K562 (cell line): ENCODE data around the gene SPX. TPM values are rescaled to one million over a fixed set of nuclear protein-coding genes. Genes with fewer than 3 reads are reported as not detected.

Experiments
- BRD4 ChIP-seq: fragments of 200-600 bp; sonication (generic); IDR thresholded peaks from 2 replicates; pipeline ENCODE4 v1.6.1; 2017; ENCODE audit warnings: inconsistent platforms
- GTF2E2 ChIP-seq: fragments of 200-800 bp; sonication (Bioruptor generic); IDR thresholded peaks from 2 replicates; pipeline ENCODE4 v1.6.1; 2016; ENCODE audit warnings: missing genetic modification characterization, missing compliant biosample characterization
- HDAC2 ChIP-seq: fragments of 450-650 bp; IDR thresholded peaks from 2 replicates; pipeline ENCODE4 v1.6.1; 2016; ENCODE audit warnings: mild to moderate bottlenecking
- KAT2B ChIP-seq: IDR thresholded peaks from one replicate; pipeline ENCODE4 v1.6.1; 2012; ENCODE audit warnings: low read depth, mild to moderate bottlenecking, control low read depth, inconsistent platforms, low read length, moderate library complexity
- NBN ChIP-seq: fragments of 450-650 bp; IDR thresholded peaks from 2 replicates; pipeline ENCODE4 v1.6.1; 2016; ENCODE audit warnings: low read depth, mild to moderate bottlenecking
- NR2C2 ChIP-seq, 2 experiments: fragments of 200-800 bp in 1 of 2; sonication (Bioruptor generic) in 1 of 2; sonication (generic) in 1 of 2; formaldehyde crosslinking in 1 of 2; IDR thresholded peaks; 2 replicates each; pipeline versions ENCODE4 v1.6.1 to v1.8.0; 2016 to 2022; ENCODE audit warnings: mild to moderate bottlenecking in 1 of 2, missing compliant biosample characterization in 1 of 2, missing genetic modification characterization in 1 of 2, missing genetic modification reagents in 1 of 2
- RAD51 ChIP-seq: fragments of 450-650 bp; IDR thresholded peaks from 2 replicates; pipeline ENCODE4 v1.7.1; 2016; ENCODE audit warnings: low read depth, mild to moderate bottlenecking, borderline replicate concordance
- RHOXF2B ChIP-seq: fragments of 250-450 bp; sonication (Bioruptor Pico); conservative IDR thresholded peaks from 2 replicates; pipeline ENCODE4 v1.5.1; 2021
- RNF2 ChIP-seq: sonication (generic); IDR thresholded peaks from 2 replicates; pipeline ENCODE4 v1.6.1; 2016
- SLC30A9 ChIP-seq: fragments of 250-450 bp; sonication (Bioruptor Pico); IDR thresholded peaks from 2 replicates; pipeline ENCODE4 v1.8.0; 2022; ENCODE audit warnings: mild to moderate bottlenecking, moderate library complexity
- SOX6 ChIP-seq: fragments of 450-650 bp; IDR thresholded peaks from 2 replicates; pipeline ENCODE4 v1.6.1; 2014; ENCODE audit warnings: mild to moderate bottlenecking
- TAF7 ChIP-seq: fragments of 450-650 bp; IDR thresholded peaks from 2 replicates; pipeline ENCODE4 v1.6.1; 2016; ENCODE audit warnings: missing genetic modification characterization, missing compliant biosample characterization
- TEAD4 ChIP-seq, 2 experiments: sonication (generic) in 1 of 2; formaldehyde crosslinking in 1 of 2; IDR thresholded peaks; 2 replicates each; pipeline versions ENCODE4 v1.6.1 to v1.8.0; 2012 to 2022; ENCODE audit warnings: borderline replicate concordance in 1 of 2, inconsistent platforms in 1 of 2, low read length in 1 of 2, mild to moderate bottlenecking in 1 of 2, missing genetic modification reagents in 1 of 2
- TRIM24 ChIP-seq, 2 experiments: fragments of 450-650 bp; IDR thresholded peaks; 2 replicates each; pipeline ENCODE4 v1.6.1; 2016
- ZBTB12 ChIP-seq: fragments of 250-450 bp; sonication (Bioruptor Pico); IDR thresholded peaks from 2 replicates; pipeline ENCODE4 v1.4.0; 2020
- ZNF146 ChIP-seq: IDR thresholded peaks from one replicate; pipeline ENCODE4 v1.6.1; 2018; ENCODE audit warnings: missing compliant biosample characterization; ENCODE audit not compliant: unreplicated experiment
- ZNF41 ChIP-seq: fragments of 250-450 bp; sonication (Bioruptor Pico); conservative IDR thresholded peaks from 2 replicates; pipeline ENCODE4 v1.4.0; 2020; ENCODE audit warnings: mild to moderate bottlenecking
- ZNF431 ChIP-seq: sonication (generic); formaldehyde crosslinking; IDR thresholded peaks from 2 replicates; pipeline ENCODE4 v1.8.0; 2022; ENCODE audit warnings: mild to moderate bottlenecking, missing genetic modification reagents
- polyA plus RNA-seq, 8 experiments: library from polyadenylated mRNA; depleted of rRNA in 4 of 8; stranded (reverse) in 5 of 8; unstranded in 3 of 8; fragments of >200 nt; fragmentation: Nextera tagmentation in 2 of 8; fragmentation: Illumina TruSeq in 1 of 8; extraction: Ambion mirVana in 2 of 8; extraction: Trizol in 1 of 8; gene quantifications; 2 replicates each; pipeline versions ENCODE4 v1.2.1 to v1.2.3, GENCODE V29; 2011 to 2014; ENCODE audit warnings: inconsistent platforms in 1 of 8, missing spikeins in 1 of 8
- total RNA-seq, 7 experiments: library from RNA; depleted of rRNA in 6 of 7; stranded (reverse); fragments of >200 nt in 6 of 7; fragmentation: Illumina TruSeq in 2 of 7; extraction: Trizol in 2 of 7; gene quantifications; 2 replicates each; pipeline versions ENCODE4 v1.2.1 to v1.2.3, GENCODE V29; 2011 to 2021; ENCODE audit warnings: low replicate concordance in 1 of 7
- TF ChIP-seq, protein P1 (sequence below): fragments of 450-650 bp; formaldehyde crosslinking; IDR thresholded peaks from 2 replicates; pipeline ENCODE4 v1.4.0; 2020; ENCODE audit warnings: mild to moderate bottlenecking, moderate library complexity
- TF ChIP-seq, protein P2 (sequence below): fragments of 250-450 bp; sonication (Bioruptor Pico); IDR thresholded peaks from 2 replicates; pipeline ENCODE4 v1.8.0; 2021; ENCODE audit warnings: moderate library complexity, mild to moderate bottlenecking, inconsistent platforms
- TF ChIP-seq, protein P3 (sequence below): sonication (generic); formaldehyde crosslinking; IDR thresholded peaks from 2 replicates; pipeline ENCODE4 v1.8.0; 2023; ENCODE audit warnings: mild to moderate bottlenecking, missing genetic modification reagents
- TF ChIP-seq, protein P4 (sequence below): sonication (generic); formaldehyde crosslinking; IDR thresholded peaks from 2 replicates; pipeline ENCODE4 v1.8.0; 2022; ENCODE audit warnings: mild to moderate bottlenecking, missing genetic modification reagents, borderline replicate concordance

The SPX gene
- total and polyA plus RNA-seq, 9 of the 15 experiments (the other 6 are each of a cell fraction or from before 2014, with no cell fraction given), result 0.06 to 0.40 (median 0.14) TPM

DNA sequence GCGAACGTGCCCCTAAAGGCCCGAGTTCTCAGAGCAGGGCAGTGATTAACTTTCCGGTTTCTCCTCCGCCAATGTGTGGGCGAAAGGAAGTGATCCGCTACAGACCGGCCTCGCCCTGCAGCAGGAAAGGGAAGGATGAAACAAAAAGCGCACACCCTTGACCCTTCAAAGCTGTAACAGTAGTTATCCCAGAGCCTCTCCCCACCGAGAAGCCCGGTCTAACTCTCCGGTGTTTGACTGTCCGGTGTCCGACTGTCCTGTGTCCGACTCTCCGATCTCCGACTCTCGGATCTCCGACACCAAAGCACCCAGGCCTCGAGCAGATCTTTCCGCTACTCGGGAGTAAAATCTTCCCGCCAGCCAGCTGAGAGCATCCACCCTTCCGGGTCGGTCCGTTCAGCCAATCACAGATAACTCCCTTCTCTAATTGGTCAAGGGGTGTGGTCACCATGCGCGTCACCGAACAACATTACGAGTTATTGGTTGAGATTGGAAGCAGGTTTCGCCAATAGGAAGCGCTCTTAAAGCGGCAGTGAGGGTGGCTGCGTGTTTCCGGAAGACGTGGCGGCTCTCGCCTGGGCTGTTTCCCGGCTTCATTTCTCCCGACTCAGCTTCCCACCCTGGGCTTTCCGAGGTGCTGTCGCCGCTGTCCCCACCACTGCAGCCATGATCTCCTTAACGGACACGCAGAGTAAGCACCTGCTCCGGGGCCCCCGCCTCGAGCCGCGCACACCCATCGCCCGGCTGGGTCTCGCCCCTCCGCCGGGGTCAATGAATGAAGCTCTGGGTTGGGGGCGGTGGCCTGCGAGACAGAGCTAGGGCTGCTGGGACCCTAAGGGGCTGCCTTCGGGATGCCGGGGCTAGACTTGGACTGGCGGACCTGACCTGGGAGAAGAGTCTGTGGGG is 24.6 kb upstream of the SPX start, which contains the start of the genes GOLT1B and RECQL (continued):
- TF ChIP-seq RNF2, result no peak; the same call in 1 of the 2 replicates
- TF ChIP-seq ZNF431 (CRISPR knock-in tag), result no peak
- no peak; the same call in 1 of the 2 replicates for TF ChIP-seq GTF2E2 (tag)
- TF ChIP-seq TRIM24 (IDR thresholded peaks at IDR 0.05), result no peak
- peak; percentile 50; the same call in 1 of the 2 replicates for TF ChIP-seq TAF7 (tag)
- TF ChIP-seq, protein P1, sequence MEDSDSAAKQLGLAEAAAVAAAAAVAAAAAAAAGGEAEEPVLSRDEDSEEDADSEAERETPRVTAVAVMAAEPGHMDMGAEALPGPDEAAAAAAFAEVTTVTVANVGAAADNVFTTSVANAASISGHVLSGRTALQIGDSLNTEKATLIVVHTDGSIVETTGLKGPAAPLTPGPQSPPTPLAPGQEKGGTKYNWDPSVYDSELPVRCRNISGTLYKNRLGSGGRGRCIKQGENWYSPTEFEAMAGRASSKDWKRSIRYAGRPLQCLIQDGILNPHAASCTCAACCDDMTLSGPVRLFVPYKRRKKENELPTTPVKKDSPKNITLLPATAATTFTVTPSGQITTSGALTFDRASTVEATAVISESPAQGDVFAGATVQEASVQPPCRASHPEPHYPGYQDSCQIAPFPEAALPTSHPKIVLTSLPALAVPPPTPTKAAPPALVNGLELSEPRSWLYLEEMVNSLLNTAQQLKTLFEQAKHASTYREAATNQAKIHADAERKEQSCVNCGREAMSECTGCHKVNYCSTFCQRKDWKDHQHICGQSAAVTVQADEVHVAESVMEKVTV (CRISPR knock-in tag), result no peak
- no peak for TF ChIP-seq TEAD4 (IDR thresholded peaks at IDR 0.05; ENCODE audit: low read length)
- TF ChIP-seq TEAD4 (CRISPR knock-in tag; IDR thresholded peaks at IDR 0.05; ENCODE audit: borderline replicate concordance), result no peak
- TF ChIP-seq, protein P2, sequence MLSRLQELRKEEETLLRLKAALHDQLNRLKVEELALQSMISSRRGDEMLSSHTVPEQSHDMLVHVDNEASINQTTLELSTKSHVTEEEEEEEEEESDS (CRISPR knock-in tag), result no peak
- no peak for TF ChIP-seq NR2C2 (CRISPR knock-in tag; IDR thresholded peaks at IDR 0.05)
- peak; percentile 86 for TF ChIP-seq NR2C2 (tag; IDR thresholded peaks at IDR 0.05)
- no peak for TF ChIP-seq NBN
- TF ChIP-seq HDAC2, result 0 out of 2 replicates have a peak, but pooled peaks have one; percentile 40
- TF ChIP-seq RAD51, result no peak
- peak; percentile 49; the same call in 1 of the 2 replicates for TF ChIP-seq ZBTB12
- TF ChIP-seq KAT2B, result no peak
- TF ChIP-seq BRD4, result no peak
- TF ChIP-seq SLC30A9 (CRISPR knock-in tag), result no peak
- TF ChIP-seq RHOXF2B (CRISPR knock-in tag), result no peak
- no peak for TF ChIP-seq ZNF146 (CRISPR knock-in tag)
- TF ChIP-seq SOX6, result no peak
- TF ChIP-seq, protein P3, sequence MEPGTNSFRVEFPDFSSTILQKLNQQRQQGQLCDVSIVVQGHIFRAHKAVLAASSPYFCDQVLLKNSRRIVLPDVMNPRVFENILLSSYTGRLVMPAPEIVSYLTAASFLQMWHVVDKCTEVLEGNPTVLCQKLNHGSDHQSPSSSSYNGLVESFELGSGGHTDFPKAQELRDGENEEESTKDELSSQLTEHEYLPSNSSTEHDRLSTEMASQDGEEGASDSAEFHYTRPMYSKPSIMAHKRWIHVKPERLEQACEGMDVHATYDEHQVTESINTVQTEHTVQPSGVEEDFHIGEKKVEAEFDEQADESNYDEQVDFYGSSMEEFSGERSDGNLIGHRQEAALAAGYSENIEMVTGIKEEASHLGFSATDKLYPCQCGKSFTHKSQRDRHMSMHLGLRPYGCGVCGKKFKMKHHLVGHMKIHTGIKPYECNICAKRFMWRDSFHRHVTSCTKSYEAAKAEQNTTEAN (CRISPR knock-in tag), result no peak
- TF ChIP-seq, protein P4, sequence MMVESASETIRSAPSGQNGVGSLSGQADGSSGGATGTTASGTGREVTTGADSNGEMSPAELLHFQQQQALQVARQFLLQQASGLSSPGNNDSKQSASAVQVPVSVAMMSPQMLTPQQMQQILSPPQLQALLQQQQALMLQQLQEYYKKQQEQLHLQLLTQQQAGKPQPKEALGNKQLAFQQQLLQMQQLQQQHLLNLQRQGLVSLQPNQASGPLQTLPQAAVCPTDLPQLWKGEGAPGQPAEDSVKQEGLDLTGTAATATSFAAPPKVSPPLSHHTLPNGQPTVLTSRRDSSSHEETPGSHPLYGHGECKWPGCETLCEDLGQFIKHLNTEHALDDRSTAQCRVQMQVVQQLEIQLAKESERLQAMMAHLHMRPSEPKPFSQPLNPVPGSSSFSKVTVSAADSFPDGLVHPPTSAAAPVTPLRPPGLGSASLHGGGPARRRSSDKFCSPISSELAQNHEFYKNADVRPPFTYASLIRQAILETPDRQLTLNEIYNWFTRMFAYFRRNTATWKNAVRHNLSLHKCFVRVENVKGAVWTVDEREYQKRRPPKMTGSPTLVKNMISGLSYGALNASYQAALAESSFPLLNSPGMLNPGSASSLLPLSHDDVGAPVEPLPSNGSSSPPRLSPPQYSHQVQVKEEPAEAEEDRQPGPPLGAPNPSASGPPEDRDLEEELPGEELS, result no peak
- TF ChIP-seq ZNF41 (CRISPR knock-in tag), result no peak
